ENCODE measurements around the gene CNTN4. TPM values are rescaled to one million over a fixed set of nuclear protein-coding genes. Genes with fewer than 3 reads are reported as not detected.

The CNTN4 gene
- polyA plus RNA-seq, 1 donor (not counting 4 experiments of a cell fraction or from before 2014, with no cell fraction given), result not detected

DNA sequence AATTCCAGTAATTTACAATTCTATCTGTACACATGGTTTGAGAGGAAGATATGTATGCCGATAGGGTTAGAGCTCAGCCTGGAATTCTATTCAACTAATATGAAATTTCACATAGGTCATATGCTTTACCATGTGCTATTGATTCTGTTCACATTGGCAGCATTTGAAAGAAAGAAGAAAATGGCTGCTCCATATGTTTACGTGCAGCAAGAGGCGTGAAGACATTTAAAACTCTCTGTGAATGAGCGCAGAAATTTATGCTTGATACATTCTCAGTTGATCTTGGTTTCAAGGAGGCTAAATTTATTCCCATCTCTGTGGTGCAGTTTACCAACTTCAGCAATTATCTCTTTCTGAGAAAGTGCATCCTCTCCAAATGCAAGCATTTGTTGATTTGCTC is 478.9 kb downstream of the CNTN4 start:
- Histone ChIP-seq H3K4me3 (ENCODE audit: control insufficient read depth in 2 of 3, extremely low read depth in 1 of 3, insufficient read depth in 2 of 3, low read depth in 1 of 3, low read length in 3 of 3) (no peak overlapping the region), H3K9ac (ENCODE audit: control insufficient read depth, extremely low read depth, insufficient read depth, low read length) (no peak overlapping the region), H2AFZ (ENCODE audit: control insufficient read depth, low read length) (no peak overlapping the region), H3K4me1 (ENCODE audit: control insufficient read depth, extremely low read depth, insufficient read depth, low read length) (no peaks in the 10 kb centered on the region), H3K27me3 (ENCODE audit: control insufficient read depth, extremely low read depth, insufficient read depth, low read length) (no peaks in the 10 kb centered on the region), H3K9me3 (ENCODE audit: control insufficient read depth, low read depth, low read length) (no peaks in the 10 kb centered on the region), H3K79me2 (ENCODE audit: control insufficient read depth, insufficient read depth, low read length) (no peaks in the 10 kb centered on the region), H3K4me2 (ENCODE audit: control insufficient read depth, extremely low read depth, insufficient read depth, low read depth, low read length) (no peak overlapping the region), H3K9me1 (ENCODE audit: control insufficient read depth, extremely low read depth, insufficient read depth, low read length) (no peaks in the 10 kb centered on the region), H3K27ac (ENCODE audit: control insufficient read depth, insufficient read depth, low read length) (no peak overlapping the region), H3K36me3 (ENCODE audit: control insufficient read depth in 2 of 2, extremely low read depth in 1 of 2, insufficient read depth in 2 of 2, low read length in 2 of 2) (no peaks in the 10 kb centered on the region), H4K20me1 (ENCODE audit: control insufficient read depth, extremely low read depth, insufficient read depth, low read length) (no peaks in the 10 kb centered on the region)
- TF ChIP-seq EZH2 (IDR thresholded peaks at IDR 0.05; ENCODE audit: low read length), result no peak
- TF ChIP-seq, protein P1, sequence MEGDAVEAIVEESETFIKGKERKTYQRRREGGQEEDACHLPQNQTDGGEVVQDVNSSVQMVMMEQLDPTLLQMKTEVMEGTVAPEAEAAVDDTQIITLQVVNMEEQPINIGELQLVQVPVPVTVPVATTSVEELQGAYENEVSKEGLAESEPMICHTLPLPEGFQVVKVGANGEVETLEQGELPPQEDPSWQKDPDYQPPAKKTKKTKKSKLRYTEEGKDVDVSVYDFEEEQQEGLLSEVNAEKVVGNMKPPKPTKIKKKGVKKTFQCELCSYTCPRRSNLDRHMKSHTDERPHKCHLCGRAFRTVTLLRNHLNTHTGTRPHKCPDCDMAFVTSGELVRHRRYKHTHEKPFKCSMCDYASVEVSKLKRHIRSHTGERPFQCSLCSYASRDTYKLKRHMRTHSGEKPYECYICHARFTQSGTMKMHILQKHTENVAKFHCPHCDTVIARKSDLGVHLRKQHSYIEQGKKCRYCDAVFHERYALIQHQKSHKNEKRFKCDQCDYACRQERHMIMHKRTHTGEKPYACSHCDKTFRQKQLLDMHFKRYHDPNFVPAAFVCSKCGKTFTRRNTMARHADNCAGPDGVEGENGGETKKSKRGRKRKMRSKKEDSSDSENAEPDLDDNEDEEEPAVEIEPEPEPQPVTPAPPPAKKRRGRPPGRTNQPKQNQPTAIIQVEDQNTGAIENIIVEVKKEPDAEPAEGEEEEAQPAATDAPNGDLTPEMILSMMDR (optimal IDR thresholded peaks at IDR 0.05 in 1 of 3, IDR thresholded peaks at IDR 0.05 in 1 of 3, conservative IDR thresholded peaks at IDR 0.05 in 1 of 3; ENCODE audit: extremely low read depth in 1 of 3, insufficient read depth in 2 of 3, low read length in 3 of 3), result no peak
- DNase-seq (ENCODE audit: low read depth, low spot score) (no peak), FAIRE-seq (no peak)
- dilution Hi-C loops (cut with MboI; ENCODE audit: extremely low pct_ligation_motif_present, low sequenced_read_pairs), result no loop called here

DNA sequence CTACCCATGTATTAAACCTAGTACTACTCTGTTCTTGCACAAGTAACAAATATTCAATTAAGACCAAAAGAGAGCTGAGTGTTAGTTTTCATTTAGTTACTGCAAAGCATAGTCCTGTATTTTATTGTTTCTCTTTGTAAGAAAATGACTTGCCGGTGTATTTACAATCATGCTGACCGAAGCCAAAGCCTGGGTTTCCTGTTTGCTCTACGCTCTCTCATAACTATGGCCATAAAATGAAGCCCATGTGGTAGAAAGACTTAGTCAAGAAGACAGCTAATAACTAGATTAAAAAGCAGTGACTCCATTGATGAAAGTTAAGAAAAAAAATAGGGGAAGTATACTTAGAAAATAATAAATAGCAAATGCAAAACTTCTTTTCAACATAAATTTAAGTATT is 479.9 kb downstream of the CNTN4 start:
- no peak for DNase-seq (ENCODE audit: low read depth, low spot score)
- no peaks in the 10 kb centered on the region for H3K4me1 ChIP-seq (ENCODE audit: control insufficient read depth, extremely low read depth, insufficient read depth, low read length)
- no peaks in the 10 kb centered on the region for H3K9me3 ChIP-seq (ENCODE audit: control insufficient read depth, low read depth, low read length)
- H4K20me1 ChIP-seq (ENCODE audit: control insufficient read depth, extremely low read depth, insufficient read depth, low read length), result no peaks in the 10 kb centered on the region
- H3K9ac ChIP-seq (ENCODE audit: control insufficient read depth, extremely low read depth, insufficient read depth, low read length), result no peak overlapping the region
- H3K4me3 ChIP-seq (ENCODE audit: control insufficient read depth in 2 of 3, extremely low read depth in 1 of 3, insufficient read depth in 2 of 3, low read depth in 1 of 3, low read length in 3 of 3), result no peak overlapping the region
- FAIRE-seq, result no peak
- no peak overlapping the region for H3K27ac ChIP-seq (ENCODE audit: control insufficient read depth, insufficient read depth, low read length)
- no peaks in the 10 kb centered on the region for H3K9me1 ChIP-seq (ENCODE audit: control insufficient read depth, extremely low read depth, insufficient read depth, low read length)
- no peaks in the 10 kb centered on the region for H3K36me3 ChIP-seq (ENCODE audit: control insufficient read depth in 2 of 2, extremely low read depth in 1 of 2, insufficient read depth in 2 of 2, low read length in 2 of 2)
- no peak overlapping the region for H2AFZ ChIP-seq (ENCODE audit: control insufficient read depth, low read length)
- no peaks in the 10 kb centered on the region for H3K79me2 ChIP-seq (ENCODE audit: control insufficient read depth, insufficient read depth, low read length)
- H3K4me2 ChIP-seq (ENCODE audit: control insufficient read depth, extremely low read depth, insufficient read depth, low read depth, low read length), result no peak overlapping the region
- dilution Hi-C loops (cut with MboI; ENCODE audit: extremely low pct_ligation_motif_present, low sequenced_read_pairs), result no loop called here
- no peak for TF ChIP-seq EZH2 (IDR thresholded peaks at IDR 0.05; ENCODE audit: low read length)
- TF ChIP-seq, protein P1 (optimal IDR thresholded peaks at IDR 0.05 in 1 of 3, IDR thresholded peaks at IDR 0.05 in 1 of 3, conservative IDR thresholded peaks at IDR 0.05 in 1 of 3; ENCODE audit: extremely low read depth in 1 of 3, insufficient read depth in 2 of 3, low read length in 3 of 3), result no peak
- no peaks in the 10 kb centered on the region for H3K27me3 ChIP-seq (ENCODE audit: control insufficient read depth, extremely low read depth, insufficient read depth, low read length)

Data from keratinocyte (primary cell).